Measurements from ENCODE around the gene AKAP8.

Gene AKAP8

DNA sequence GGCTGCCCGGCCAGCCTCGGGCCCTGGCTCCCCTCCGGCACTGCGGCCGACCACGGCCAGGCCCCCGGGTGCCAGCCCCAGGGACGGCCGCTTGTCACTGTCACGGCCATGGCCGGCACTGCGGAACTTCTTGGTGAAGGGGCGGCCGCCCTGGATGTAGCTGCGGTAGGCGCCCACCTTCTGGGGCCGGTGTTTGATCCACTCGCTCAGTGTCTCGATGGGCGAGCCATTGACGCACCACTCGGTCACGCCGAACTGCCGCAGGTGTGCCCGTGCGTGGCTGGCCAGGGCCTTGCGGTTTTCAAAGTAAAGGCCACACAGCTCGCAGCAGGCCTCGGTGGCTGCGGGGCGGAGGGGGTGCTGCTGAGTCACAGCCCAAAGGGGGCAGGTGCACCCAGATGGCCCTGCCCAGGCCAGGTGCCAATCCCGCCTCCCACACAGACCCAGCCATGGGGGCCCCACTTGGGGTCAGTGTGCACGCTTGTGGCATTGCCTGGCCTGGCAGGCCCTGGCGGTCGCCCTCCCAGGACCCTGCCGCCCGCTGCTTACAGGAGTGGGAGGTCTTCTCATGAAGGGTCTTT lies 45.2 kb upstream of the AKAP8 start:
- Histone ChIP-seq H3K4me1 (peaks cover 14% of the 10 kb centered on the region), H3K4me3 (ENCODE audit: low read depth, low read length) (no peak overlapping the region), H3K27me3 (no peaks in the 10 kb centered on the region), H3K36me3 (peaks cover 73% of the 10 kb centered on the region), H3K9me3 (no peaks in the 10 kb centered on the region; the same call in 1 of the 2 replicates)
- no peak for TF ChIP-seq CTCF (IDR thresholded peaks at IDR 0.05; ENCODE audit: low read depth, low read length)
- DNase-seq: no peak

DNA sequence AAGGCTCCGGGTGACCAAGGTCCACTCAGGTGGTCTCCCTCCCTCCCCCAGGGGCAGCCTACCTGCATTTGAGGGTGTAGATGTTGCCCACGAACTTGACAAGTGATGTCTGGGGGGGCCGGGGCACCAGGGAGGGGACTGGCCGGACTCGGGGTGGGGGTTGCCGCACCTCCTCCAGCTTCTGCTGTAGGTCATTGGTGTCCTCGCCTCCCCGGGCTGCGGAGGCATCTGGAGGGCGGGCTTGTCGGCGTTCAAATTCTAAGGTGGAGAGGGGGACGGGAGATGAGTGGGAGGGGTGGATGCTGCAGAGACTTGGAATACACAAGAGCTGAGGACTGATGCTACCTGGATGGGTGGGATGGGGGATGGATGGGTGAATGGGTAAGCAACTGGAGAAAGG lies 44.5 kb upstream of the AKAP8 start:
- DNase-seq: no peak
- Histone ChIP-seq H3K9me3 (no peaks in the 10 kb centered on the region; the same call in 1 of the 2 replicates), H3K4me3 (ENCODE audit: low read depth, low read length) (no peak overlapping the region), H3K27me3 (no peaks in the 10 kb centered on the region), H3K36me3 (peaks cover 68% of the 10 kb centered on the region), H3K4me1 (peaks cover 14% of the 10 kb centered on the region)
- no peak for TF ChIP-seq CTCF (IDR thresholded peaks at IDR 0.05; ENCODE audit: low read depth, low read length)

GRCh38 chr19:15423130-15423529 lies 43.5 kb upstream of the AKAP8 start:
- H3K9me3 ChIP-seq: no peaks in the 10 kb centered on the region; the same call in 1 of the 2 replicates
- H3K4me3 ChIP-seq (ENCODE audit: low read depth, low read length): no peak overlapping the region
- TF ChIP-seq CTCF (IDR thresholded peaks at IDR 0.05; ENCODE audit: low read depth, low read length): no peak

GRCh38 chr19:15422296-15423075 lies 42.9 kb upstream of the AKAP8 start:
- Histone ChIP-seq H3K36me3 (peaks cover 55% of the 10 kb centered on the region), H3K4me3 (ENCODE audit: low read depth, low read length) (no peak overlapping the region), H3K4me1 (peaks cover 14% of the 10 kb centered on the region), H3K27me3 (no peaks in the 10 kb centered on the region), H3K9me3 (no peaks in the 10 kb centered on the region; the same call in 1 of the 2 replicates)
- no peak for TF ChIP-seq CTCF (IDR thresholded peaks at IDR 0.05; ENCODE audit: low read depth, low read length)
- no peak for DNase-seq

More at GRCh38 chr19:15423130-15423529, 43.5 kb upstream of the AKAP8 start:
- peaks cover 14% of the 10 kb centered on the region for H3K4me1 ChIP-seq
- H3K36me3 ChIP-seq: peaks cover 62% of the 10 kb centered on the region
- DNase-seq: no peak
- H3K27me3 ChIP-seq: no peaks in the 10 kb centered on the region

- Histone ChIP-seq H3K4me3 (ENCODE audit: low read depth, low read length) (no peak overlapping the region), H3K4me1 (peaks cover 14% of the 10 kb centered on the region), H3K27me3 (no peaks in the 10 kb centered on the region), H3K9me3 (no peaks in the 10 kb centered on the region; the same call in 1 of the 2 replicates), H3K36me3 (peaks cover 49% of the 10 kb centered on the region)
- no peak for TF ChIP-seq CTCF (IDR thresholded peaks at IDR 0.05; ENCODE audit: low read depth, low read length)
- DNase-seq: peak; percentile 84
These were observed 42.2 kb upstream of the AKAP8 start for GRCh38 chr19:15421721-15422260.

All from BE2C (cell line).